Right lobe of liver (tissue), 6 donors: ENCODE results near the gene SYT9. TPM values are rescaled to one million over a fixed set of nuclear protein-coding genes. Genes with fewer than 3 reads are reported as not detected.

Source experiments
- ATAC-seq, 4 donors: fragments of 200-7000 bp; cut with Tn5 transposase; one replicate each; pipeline ENCODE4 v1.9.1; 2020; ENCODE audit warnings: mild to moderate bottlenecking in 4 of 4, moderate library complexity in 4 of 4
- DNase-seq, 3 donors: peaks; one replicate each; pipeline ENCODE4 v3.0.0-alpha.2; 2020
- H3K27ac ChIP-seq, 3 donors: fragments of 200-600 bp; one replicate each; pipeline ENCODE4 v1.8.0; 2022
- H3K27me3 ChIP-seq, 2 donors: fragments of 200-600 bp; one replicate each; pipeline ENCODE4 v1.8.0; 2022
- H3K36me3 ChIP-seq, 4 donors: fragments of 200-600 bp; sonication (generic) in 1 of 4; one replicate each; pipeline versions ENCODE4 v1.5.1 to v1.8.0; 2017 to 2022; ENCODE audit warnings: control low read depth in 1 of 4
- H3K4me1 ChIP-seq, 4 donors: fragments of 200-600 bp; sonication (generic) in 1 of 4; one replicate each; pipeline versions ENCODE4 v1.5.1 to v1.8.0; 2017 to 2022; ENCODE audit warnings: control low read depth in 1 of 4
- H3K4me3 ChIP-seq, 3 donors: fragments of 200-600 bp; one replicate each; pipeline ENCODE4 v1.8.0; 2022
- H3K9me3 ChIP-seq, 4 donors: fragments of 200-600 bp; sonication (generic) in 1 of 4; one replicate each; pipeline versions ENCODE4 v1.5.1 to v1.8.0; 2017 to 2022; ENCODE audit warnings: control low read depth in 1 of 4
- POLR2A ChIP-seq: fragments of 450-650 bp; IDR thresholded peaks from one replicate; pipeline ENCODE4 v1.6.1; 2017; ENCODE audit warnings: antibody characterized with exemption, mild to moderate bottlenecking
- WGBS: methylation state at CpG from one replicate; pipeline ENCODE4 v1.1.6; 2018; ENCODE audit warnings: low coverage, low lambda C conversion rate; ENCODE audit not compliant: insufficient coverage; ENCODE audit errors: missing lambda C conversion rate; 5-methylcytosine and 5-hydroxymethylcytosine counted together
- intact Hi-C, 2 donors: fragments of 100-400 bp; cut with DNase I; formaldehyde crosslinking; loops; one replicate each; pipeline versions ENCODE4 v1.11.2 to v1.14.1; 2022
- total RNA-seq, 6 experiments: library from RNA; depleted of rRNA in 2 of 6; stranded (reverse); fragments of >200 nt in 2 of 6; fragmentation: NEBNext Ultra II Directional in 3 of 6; extraction: Animal tissue kit (Norgen Biotek cat#: 25700) in 3 of 6; gene quantifications; one replicate each; pipeline versions ENCODE4 v1.1.0 to v1.2.4, GENCODE V29; 2016 to 2023
- TF ChIP-seq, protein P1 (sequence below), 4 donors: fragments of 200-600 bp in 3 of 4; fragments of 450-650 bp in 1 of 4; IDR thresholded peaks; one replicate each; pipeline versions ENCODE4 v1.5.1 to v1.8.0; 2016 to 2022; ENCODE audit warnings: antibody characterized with exemption in 4 of 4, mild to moderate bottlenecking in 2 of 4
- donor health status: DM: no; HTN: yes; CAD: no.
- donor health status: DM: no; HTN: no; CAD: no.
- donor health status: DM: no; HTN: no; CAD: no.
- donor health status: DM: no; HTN: yes; CAD: no.
- donor health status: DM: no; HTN: yes; CAD: no.

Gene SYT9
- total RNA-seq, 6 experiments from 2014 or later, result 3.0 to 12.6 (median 4.5) TPM

DNA sequence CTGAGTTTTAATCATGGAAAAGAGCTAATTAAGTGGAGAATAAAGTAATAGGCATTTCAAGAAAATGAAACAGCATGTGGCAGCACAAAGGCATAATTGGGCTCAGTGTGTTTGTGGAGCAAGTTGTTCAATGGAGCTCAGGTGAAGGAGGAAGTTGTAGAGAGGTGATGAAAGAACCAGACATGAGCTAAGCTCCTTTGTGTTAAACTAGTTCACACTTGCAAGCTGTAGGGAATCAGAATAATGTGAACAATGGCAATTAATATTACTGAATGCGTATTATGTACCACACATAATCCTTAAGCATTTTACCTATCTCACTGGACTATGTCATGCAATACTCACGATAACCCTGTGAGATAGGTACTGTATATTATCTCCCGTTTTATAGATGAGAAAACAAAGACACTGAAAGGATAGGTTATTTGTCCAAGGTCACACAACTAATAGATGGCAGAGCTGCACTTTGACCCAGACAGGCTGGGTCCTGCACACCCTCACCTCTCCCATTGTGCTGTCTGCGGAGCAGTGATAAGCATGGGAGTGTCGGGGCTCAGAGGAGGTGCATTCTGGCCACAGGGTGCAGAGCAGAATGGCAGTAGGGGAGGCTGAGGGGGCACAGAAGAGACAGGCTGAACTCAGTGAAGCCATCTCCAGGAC is 242.5 kb downstream of the SYT9 start:
- Histone ChIP-seq H3K9me3 (no peaks in the 10 kb centered on the region), H3K4me3 (no peak overlapping the region), H3K27ac (no peak overlapping the region), H3K27me3 (no peaks in the 10 kb centered on the region), H3K36me3 (no peaks in the 10 kb centered on the region), H3K4me1 (no peaks in the 10 kb centered on the region)
- intact Hi-C loops, result no loop called here
- ATAC-seq (peak; percentile 18 to 54 (median 40)), DNase-seq (no peak)
- 73% methylated on average over 5 of the region's 5 CpGs for WGBS
- TF ChIP-seq, protein P1, sequence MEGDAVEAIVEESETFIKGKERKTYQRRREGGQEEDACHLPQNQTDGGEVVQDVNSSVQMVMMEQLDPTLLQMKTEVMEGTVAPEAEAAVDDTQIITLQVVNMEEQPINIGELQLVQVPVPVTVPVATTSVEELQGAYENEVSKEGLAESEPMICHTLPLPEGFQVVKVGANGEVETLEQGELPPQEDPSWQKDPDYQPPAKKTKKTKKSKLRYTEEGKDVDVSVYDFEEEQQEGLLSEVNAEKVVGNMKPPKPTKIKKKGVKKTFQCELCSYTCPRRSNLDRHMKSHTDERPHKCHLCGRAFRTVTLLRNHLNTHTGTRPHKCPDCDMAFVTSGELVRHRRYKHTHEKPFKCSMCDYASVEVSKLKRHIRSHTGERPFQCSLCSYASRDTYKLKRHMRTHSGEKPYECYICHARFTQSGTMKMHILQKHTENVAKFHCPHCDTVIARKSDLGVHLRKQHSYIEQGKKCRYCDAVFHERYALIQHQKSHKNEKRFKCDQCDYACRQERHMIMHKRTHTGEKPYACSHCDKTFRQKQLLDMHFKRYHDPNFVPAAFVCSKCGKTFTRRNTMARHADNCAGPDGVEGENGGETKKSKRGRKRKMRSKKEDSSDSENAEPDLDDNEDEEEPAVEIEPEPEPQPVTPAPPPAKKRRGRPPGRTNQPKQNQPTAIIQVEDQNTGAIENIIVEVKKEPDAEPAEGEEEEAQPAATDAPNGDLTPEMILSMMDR (IDR thresholded peaks at IDR 0.05), result no peak
- TF ChIP-seq POLR2A, result no peak

DNA sequence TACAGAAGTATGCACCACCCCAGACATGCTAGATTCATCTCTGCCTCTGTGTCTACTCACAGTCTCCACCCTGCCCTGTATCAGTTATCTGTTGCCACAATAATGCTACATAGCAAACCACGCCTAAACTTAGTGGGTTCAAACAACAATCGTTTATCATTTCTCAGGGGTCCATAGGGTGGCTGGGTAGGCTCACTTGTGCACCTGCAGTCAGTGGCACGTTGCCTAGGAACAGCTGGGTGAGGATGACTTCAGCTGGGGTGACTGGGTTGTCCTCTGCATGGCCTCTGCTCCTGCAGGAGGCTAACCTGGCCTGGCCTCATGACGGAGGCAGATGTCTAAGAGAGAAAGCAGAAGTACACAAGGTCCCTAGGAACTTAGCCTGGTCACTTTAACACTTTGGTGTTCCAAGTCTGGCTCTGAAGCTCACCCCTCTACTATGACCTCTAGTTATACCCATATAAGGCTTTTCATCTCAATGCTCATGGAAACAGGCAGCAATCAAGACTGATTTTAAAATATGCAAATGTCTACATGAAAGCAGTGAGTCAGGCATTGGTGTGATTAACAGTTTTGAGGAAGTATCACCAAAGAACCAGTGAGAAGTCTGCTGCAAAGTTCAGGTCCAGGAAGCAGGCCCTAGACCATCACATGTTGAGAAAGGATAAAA is 244.3 kb downstream of the SYT9 start:
- 73% methylated on average over 3 of the region's 4 CpGs for WGBS
- ATAC-seq (peak; percentile 40 to 63 (median 54)), DNase-seq (no peak)
- no peak overlapping the region for H3K4me3 ChIP-seq
- TF ChIP-seq POLR2A, result no peak
- TF ChIP-seq, protein P1 (IDR thresholded peaks at IDR 0.05), result no peak
- H3K9me3 ChIP-seq, result no peaks in the 10 kb centered on the region
- no peak overlapping the region for H3K27ac ChIP-seq
- H3K4me1 ChIP-seq, result no peaks in the 10 kb centered on the region
- intact Hi-C loops, result no loop called here
- no peaks in the 10 kb centered on the region for H3K36me3 ChIP-seq
- no peaks in the 10 kb centered on the region for H3K27me3 ChIP-seq

DNA sequence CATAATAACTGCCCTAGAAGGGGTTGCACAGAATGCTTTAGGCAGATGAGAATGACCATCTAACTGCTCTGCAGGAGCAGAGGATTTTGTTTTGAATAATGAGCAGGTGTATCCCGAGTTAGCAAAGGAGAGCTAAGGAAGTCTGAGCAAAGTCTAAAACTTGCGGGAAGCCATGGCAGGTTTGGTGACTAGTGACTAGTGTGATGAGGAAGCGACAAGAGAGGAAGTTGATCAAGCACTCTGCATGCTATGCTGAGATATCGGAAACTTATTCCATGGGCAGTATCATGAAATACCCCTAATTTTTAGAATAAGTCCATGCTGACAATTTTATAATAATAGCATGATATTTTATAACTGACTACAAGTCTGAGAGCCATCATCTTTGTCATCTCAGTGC is 246.5 kb downstream of the SYT9 start:
- no peak overlapping the region for H3K27ac ChIP-seq
- DNase-seq, result no peak
- no peak overlapping the region for H3K4me3 ChIP-seq
- ATAC-seq, result peak in 1 of 4 donors; percentile 50
- no peaks in the 10 kb centered on the region for H3K4me1 ChIP-seq
- no peaks in the 10 kb centered on the region for H3K27me3 ChIP-seq
- intact Hi-C loops, result no loop called here
- no peaks in the 10 kb centered on the region for H3K9me3 ChIP-seq
- TF ChIP-seq, protein P1 (IDR thresholded peaks at IDR 0.05), result no peak
- TF ChIP-seq POLR2A, result no peak
- 46% methylated on average over 4 of the region's 4 CpGs for WGBS
- no peaks in the 10 kb centered on the region for H3K36me3 ChIP-seq

DNA sequence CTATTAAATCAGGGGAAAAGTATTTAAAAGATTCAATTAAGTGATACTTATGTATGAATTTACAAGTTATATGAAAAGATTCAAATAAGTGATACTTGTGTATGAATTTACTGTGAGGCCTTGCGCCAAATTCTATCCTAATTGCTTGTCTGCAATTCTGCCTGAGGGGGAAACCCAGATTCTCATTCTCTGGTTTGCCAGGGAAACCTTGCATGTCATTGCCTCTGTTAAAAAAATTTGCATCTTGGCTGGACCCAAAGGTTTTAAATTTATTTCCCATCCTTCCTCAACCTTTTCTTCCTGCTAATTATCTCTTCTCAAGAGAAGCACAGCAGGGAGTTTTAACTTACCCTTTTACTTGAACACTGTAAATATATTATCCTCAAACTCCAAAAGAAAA is 247.4 kb downstream of the SYT9 start:
- 83% methylated on average over 1 of the region's 1 CpG for WGBS
- no peak overlapping the region for H3K27ac ChIP-seq
- H3K36me3 ChIP-seq, result no peaks in the 10 kb centered on the region

More for the DNA sequence above, 247.4 kb downstream of the SYT9 start:
- TF ChIP-seq POLR2A, result no peak
- TF ChIP-seq, protein P1 (IDR thresholded peaks at IDR 0.05), result no peak
- Histone ChIP-seq H3K4me3 (no peak overlapping the region), H3K9me3 (no peaks in the 10 kb centered on the region), H3K4me1 (no peaks in the 10 kb centered on the region), H3K27me3 (no peaks in the 10 kb centered on the region)
- intact Hi-C loops, result no loop called here
- ATAC-seq (no peak), DNase-seq (no peak)
